DOHH2 (cell line): ENCODE data around the gene B3GLCT.

Experiments
- H3F3A ChIP-seq: fragments of 200-600 bp; sonication (generic), shearing (Covaris generic); 2 replicates; pipeline ENCODE4 v1.6.0; 2016; ENCODE audit warnings: antibody characterized with exemption, mild to moderate bottlenecking; ENCODE audit not compliant: control insufficient read depth, insufficient read depth
- H3K27ac ChIP-seq: fragments of 200-600 bp; sonication (generic); 2 replicates; pipeline ENCODE4 v1.5.1; 2014; ENCODE audit warnings: low read depth, mild to moderate bottlenecking, low read length, moderate library complexity
- H3K27me3 ChIP-seq: fragments of 200-600 bp; sonication (generic); 2 replicates; pipeline ENCODE4 v1.6.1; 2014; ENCODE audit warnings: mild to moderate bottlenecking, low read length, mixed read lengths; ENCODE audit not compliant: control insufficient read depth
- H3K36me3 ChIP-seq: fragments of 200-600 bp; sonication (generic); 2 replicates; pipeline ENCODE4 v1.6.1; 2014; ENCODE audit warnings: mild to moderate bottlenecking, low read length, moderate library complexity, mixed read lengths; ENCODE audit not compliant: control insufficient read depth
- H3K4me1 ChIP-seq: fragments of 200-600 bp; sonication (generic); 2 replicates; pipeline ENCODE4 v1.6.1; 2014; ENCODE audit warnings: mild to moderate bottlenecking, low read length, mixed read lengths; ENCODE audit not compliant: control insufficient read depth
- H3K4me2 ChIP-seq: fragments of 200-600 bp; sonication (generic); 2 replicates; pipeline ENCODE4 v1.6.0; 2014; ENCODE audit warnings: mild to moderate bottlenecking, low read length, moderate library complexity
- H3K4me3 ChIP-seq: fragments of 200-600 bp; sonication (generic); 2 replicates; pipeline ENCODE4 v1.5.1; 2014; ENCODE audit warnings: mild to moderate bottlenecking, low read length, mixed read lengths
- H3K79me2 ChIP-seq: fragments of 200-600 bp; sonication (generic); 2 replicates; pipeline ENCODE4 v1.6.1; 2014; ENCODE audit warnings: mild to moderate bottlenecking, low read length, mixed read lengths; ENCODE audit not compliant: control insufficient read depth
- H3K9me2 ChIP-seq: fragments of 200-600 bp; sonication (generic); replicated peaks from 2 replicates; pipeline ENCODE4 v1.6.1; 2014; ENCODE audit warnings: mild to moderate bottlenecking, low read length, mixed read lengths; ENCODE audit not compliant: control insufficient read depth
- H3K9me3 ChIP-seq: fragments of 200-600 bp; sonication (generic); 2 replicates; pipeline ENCODE4 v1.6.1; 2014; ENCODE audit warnings: antibody characterized with exemption, low read length, mixed read lengths; ENCODE audit not compliant: control insufficient read depth, insufficient read depth
- H4K20me1 ChIP-seq: fragments of 200-600 bp; sonication (generic); 2 replicates; pipeline ENCODE4 v1.6.0; 2014; ENCODE audit warnings: low read depth, mild to moderate bottlenecking, antibody characterized with exemption, low read length, moderate library complexity; ENCODE audit not compliant: control insufficient read depth, insufficient read depth
- EZH2phosphoT487 ChIP-seq: fragments of 200-600 bp; sonication (generic); IDR thresholded peaks from 2 replicates; pipeline ENCODE4 v1.6.1; 2017; ENCODE audit warnings: borderline replicate concordance, mild to moderate bottlenecking, antibody characterized with exemption, low read length, moderate library complexity, mixed read lengths
- TF ChIP-seq, protein P1 (sequence below): fragments of 200-600 bp; sonication (generic); IDR thresholded peaks from one replicate; pipeline ENCODE4 v1.5.1; 2014; ENCODE audit warnings: antibody characterized with exemption, mild to moderate bottlenecking, low read depth, low read length; ENCODE audit not compliant: poor library complexity, severe bottlenecking

The B3GLCT gene

GRCh38 chr13:31250435-31250834 lies 50.7 kb downstream of the B3GLCT start:
- no peak overlapping the region for H3K4me3 ChIP-seq
- no peak overlapping the region for H3K4me2 ChIP-seq
- peaks cover 7% of the 10 kb centered on the region; the same call in 1 of the 2 replicates for H3K4me1 ChIP-seq
- no peaks in the 10 kb centered on the region for H3K36me3 ChIP-seq
- TF ChIP-seq, protein P1, sequence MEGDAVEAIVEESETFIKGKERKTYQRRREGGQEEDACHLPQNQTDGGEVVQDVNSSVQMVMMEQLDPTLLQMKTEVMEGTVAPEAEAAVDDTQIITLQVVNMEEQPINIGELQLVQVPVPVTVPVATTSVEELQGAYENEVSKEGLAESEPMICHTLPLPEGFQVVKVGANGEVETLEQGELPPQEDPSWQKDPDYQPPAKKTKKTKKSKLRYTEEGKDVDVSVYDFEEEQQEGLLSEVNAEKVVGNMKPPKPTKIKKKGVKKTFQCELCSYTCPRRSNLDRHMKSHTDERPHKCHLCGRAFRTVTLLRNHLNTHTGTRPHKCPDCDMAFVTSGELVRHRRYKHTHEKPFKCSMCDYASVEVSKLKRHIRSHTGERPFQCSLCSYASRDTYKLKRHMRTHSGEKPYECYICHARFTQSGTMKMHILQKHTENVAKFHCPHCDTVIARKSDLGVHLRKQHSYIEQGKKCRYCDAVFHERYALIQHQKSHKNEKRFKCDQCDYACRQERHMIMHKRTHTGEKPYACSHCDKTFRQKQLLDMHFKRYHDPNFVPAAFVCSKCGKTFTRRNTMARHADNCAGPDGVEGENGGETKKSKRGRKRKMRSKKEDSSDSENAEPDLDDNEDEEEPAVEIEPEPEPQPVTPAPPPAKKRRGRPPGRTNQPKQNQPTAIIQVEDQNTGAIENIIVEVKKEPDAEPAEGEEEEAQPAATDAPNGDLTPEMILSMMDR, result no peak
- TF ChIP-seq EZH2phosphoT487, result no peak
- no peaks in the 10 kb centered on the region for H3K27me3 ChIP-seq
- H3F3A ChIP-seq, result no peaks in the 10 kb centered on the region
- H3K27ac ChIP-seq, result no peak overlapping the region
- no peaks in the 10 kb centered on the region for H3K79me2 ChIP-seq
- H3K9me2 ChIP-seq, result no peaks in the 10 kb centered on the region
- no peaks in the 10 kb centered on the region for H3K9me3 ChIP-seq
- no peaks in the 10 kb centered on the region for H4K20me1 ChIP-seq

DNA sequence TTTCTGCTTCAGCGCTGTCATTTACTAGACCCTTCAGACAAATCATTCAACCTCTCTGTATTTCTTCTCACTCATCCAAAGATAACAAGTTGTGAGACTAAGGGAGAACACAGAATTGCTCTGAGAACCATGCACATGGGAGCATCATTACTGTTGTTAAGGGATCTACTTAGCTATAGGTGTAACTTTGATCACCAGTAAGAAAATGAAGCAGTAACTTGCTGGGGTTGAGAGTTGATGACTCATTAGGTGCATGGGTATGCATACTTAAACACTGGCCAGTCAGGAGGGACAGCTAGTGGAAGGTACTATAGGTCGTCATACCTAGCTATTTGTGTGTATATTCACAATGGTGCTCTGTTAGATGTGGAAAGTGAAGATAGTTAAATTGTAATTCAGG lies 61.5 kb downstream of the B3GLCT start:
- no peaks in the 10 kb centered on the region for H3K36me3 ChIP-seq
- no peaks in the 10 kb centered on the region for H3K4me1 ChIP-seq
- no peaks in the 10 kb centered on the region for H4K20me1 ChIP-seq
- no peaks in the 10 kb centered on the region for H3K27me3 ChIP-seq
- no peaks in the 10 kb centered on the region for H3K9me2 ChIP-seq
- peaks cover 4% of the 10 kb centered on the region; the same call in 1 of the 2 replicates for H3K9me3 ChIP-seq
- no peaks in the 10 kb centered on the region for H3F3A ChIP-seq
- H3K79me2 ChIP-seq, result no peaks in the 10 kb centered on the region
- no peak overlapping the region for H3K27ac ChIP-seq
- H3K4me3 ChIP-seq, result no peak overlapping the region
- TF ChIP-seq EZH2phosphoT487, result no peak
- TF ChIP-seq, protein P1, result no peak
- H3K4me2 ChIP-seq, result no peak overlapping the region

DNA sequence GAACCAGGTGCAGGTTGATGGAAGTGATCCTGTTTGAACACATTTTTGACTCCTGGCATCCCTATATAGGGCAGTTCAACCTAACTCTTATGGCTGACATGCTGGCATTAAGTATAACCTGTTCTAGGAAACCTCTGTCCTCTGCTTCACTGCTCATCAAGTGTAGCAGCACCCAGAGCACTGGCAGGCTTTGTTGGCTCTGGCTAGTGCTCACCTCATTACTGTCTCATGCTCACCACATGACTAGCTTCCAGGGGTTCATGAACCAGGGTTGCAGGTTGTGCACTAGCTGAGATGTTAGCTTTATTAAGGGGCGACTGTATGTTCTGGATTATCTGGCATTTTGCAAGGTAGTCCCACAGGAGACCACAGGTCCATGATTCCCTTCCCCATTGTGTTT lies 63.6 kb downstream of the B3GLCT start:
- Histone ChIP-seq H3K9me2 (no peaks in the 10 kb centered on the region), H4K20me1 (no peaks in the 10 kb centered on the region)
- TF ChIP-seq, protein P1, result no peak
- no peak for TF ChIP-seq EZH2phosphoT487

More for the DNA sequence above, 63.6 kb downstream of the B3GLCT start:
- Histone ChIP-seq H3K36me3 (no peaks in the 10 kb centered on the region), H3K27me3 (no peaks in the 10 kb centered on the region), H3K79me2 (no peaks in the 10 kb centered on the region), H3K9me3 (peaks cover 1% of the 10 kb centered on the region; the same call in 1 of the 2 replicates), H3K4me1 (no peaks in the 10 kb centered on the region), H3F3A (no peaks in the 10 kb centered on the region), H3K27ac (no peak overlapping the region), H3K4me3 (no peak overlapping the region), H3K4me2 (no peak overlapping the region)
